HAP-1 (cell line): ENCODE measurements around the gene SELENOI.

Experiments
- DNase-seq, 2 experiments: peaks; one replicate each; pipeline ENCODE4 v3.0.0-alpha.2; 2016 to 2020; ENCODE audit warnings: low spot score in 2 of 2
- H3K27me3 ChIP-seq: fragments of 250-450 bp; sonication (Bioruptor Pico); 2 replicates; pipeline ENCODE4 v1.5.1; 2020; ENCODE audit warnings: low read depth, mild to moderate bottlenecking, moderate library complexity
- H3K36me3 ChIP-seq: fragments of 250-450 bp; sonication (Bioruptor Pico); replicated peaks from 2 replicates; pipeline ENCODE4 v1.5.1; 2020; ENCODE audit warnings: mild to moderate bottlenecking
- H3K4me1 ChIP-seq: fragments of 250-450 bp; sonication (Bioruptor Pico); 2 replicates; pipeline ENCODE4 v1.5.1; 2020; ENCODE audit warnings: mild to moderate bottlenecking
- H3K4me3 ChIP-seq: fragments of 250-450 bp; sonication (Bioruptor Pico); 2 replicates; pipeline ENCODE4 v1.5.1; 2020; ENCODE audit warnings: mild to moderate bottlenecking, moderate library complexity
- H3K9me3 ChIP-seq: fragments of 250-450 bp; sonication (Bioruptor Pico); 2 replicates; pipeline ENCODE4 v1.5.1; 2020; ENCODE audit warnings: mild to moderate bottlenecking, moderate library complexity
- in situ Hi-C: fragments of 300-500 bp; cut with MboI; formaldehyde crosslinking; loops from 3 replicates; pipeline ENCODE4 v1.14.3; 2020; ENCODE audit warnings: low sequenced_read_pairs, inconsistent platforms, mixed read lengths

Gene SELENOI

GRCh38 chr2:26394694-26395093 lies 48.8 kb downstream of the SELENOI start:
- in situ Hi-C loops, result no loop called here
- Histone ChIP-seq H3K4me3 (no peak overlapping the region), H3K9me3 (no peaks in the 10 kb centered on the region), H3K27me3 (no peaks in the 10 kb centered on the region), H3K36me3 (peaks cover 6% of the 10 kb centered on the region), H3K4me1 (no peaks in the 10 kb centered on the region)
- no peak for DNase-seq

GRCh38 chr2:26395394-26395793 lies 49.5 kb downstream of the SELENOI start:
- in situ Hi-C loops, result no loop called here
- no peaks in the 10 kb centered on the region for H3K9me3 ChIP-seq
- H3K4me3 ChIP-seq, result no peak overlapping the region
- peaks cover 4% of the 10 kb centered on the region; the same call in 1 of the 2 replicates for H3K36me3 ChIP-seq
- no peak for DNase-seq
- no peaks in the 10 kb centered on the region for H3K27me3 ChIP-seq
- no peaks in the 10 kb centered on the region for H3K4me1 ChIP-seq

- DNase-seq, result no peak
- Histone ChIP-seq H3K4me1 (no peaks in the 10 kb centered on the region), H3K4me3 (no peak overlapping the region), H3K9me3 (no peaks in the 10 kb centered on the region), H3K27me3 (no peaks in the 10 kb centered on the region), H3K36me3 (no peaks in the 10 kb centered on the region)
- in situ Hi-C loops, result no loop called here
Measured at GRCh38 chr2:26396734-26397298, 50.9 kb downstream of the SELENOI start.

- DNase-seq, result no peak
- Histone ChIP-seq H3K36me3 (no peaks in the 10 kb centered on the region), H3K4me1 (no peaks in the 10 kb centered on the region), H3K9me3 (no peaks in the 10 kb centered on the region), H3K4me3 (no peak overlapping the region), H3K27me3 (no peaks in the 10 kb centered on the region)
- in situ Hi-C loops, result no loop called here
Measured at GRCh38 chr2:26399771-26400376, 53.9 kb downstream of the SELENOI start.

GRCh38 chr2:26400723-26401122 lies 54.8 kb downstream of the SELENOI start:
- Histone ChIP-seq H3K4me3 (no peak overlapping the region), H3K36me3 (no peaks in the 10 kb centered on the region), H3K9me3 (no peaks in the 10 kb centered on the region), H3K27me3 (no peaks in the 10 kb centered on the region), H3K4me1 (no peaks in the 10 kb centered on the region)
- no peak for DNase-seq
- in situ Hi-C loops, result no loop called here

GRCh38 chr2:26401739-26402541 lies 56.0 kb downstream of the SELENOI start, which contains the start of gene DRC1:
DRC1 (plus strand) TSS chr2:26401920; CDS start chr2:26401990, 70 bp downstream.
- Histone ChIP-seq H3K4me3 (no peak within 1 kb of the TSS), H3K9me3 (no peaks in the 10 kb centered on the region), H3K36me3 (no peaks in the 10 kb centered on the region), H3K4me1 (no peaks in the 10 kb centered on the region), H3K27me3 (no peaks in the 10 kb centered on the region)
- in situ Hi-C loops, result no loop called here
- no peak for DNase-seq

- no peak for DNase-seq
- in situ Hi-C loops, result no loop called here
- Histone ChIP-seq H3K36me3 (no peaks in the 10 kb centered on the region), H3K4me3 (no peak overlapping the region), H3K9me3 (no peaks in the 10 kb centered on the region), H3K27me3 (no peaks in the 10 kb centered on the region), H3K4me1 (no peaks in the 10 kb centered on the region)
Measured at GRCh38 chr2:26407526-26407925, 61.6 kb downstream of the SELENOI start.

GRCh38 chr2:26409785-26410184 lies 63.8 kb downstream of the SELENOI start:
- no peak for DNase-seq
- H3K4me3 ChIP-seq, result no peak overlapping the region
- H3K36me3 ChIP-seq, result no peaks in the 10 kb centered on the region
- no peaks in the 10 kb centered on the region for H3K27me3 ChIP-seq
- no peaks in the 10 kb centered on the region for H3K4me1 ChIP-seq
- no peaks in the 10 kb centered on the region for H3K9me3 ChIP-seq
- in situ Hi-C loops, result no loop called here

- DNase-seq, result no peak
- H3K4me1 ChIP-seq, result no peaks in the 10 kb centered on the region
- in situ Hi-C loops, result no loop called here
- no peaks in the 10 kb centered on the region for H3K36me3 ChIP-seq
- no peak overlapping the region for H3K4me3 ChIP-seq
- no peaks in the 10 kb centered on the region for H3K9me3 ChIP-seq
- no peaks in the 10 kb centered on the region for H3K27me3 ChIP-seq
Measured at GRCh38 chr2:26410764-26411243, 64.9 kb downstream of the SELENOI start.

- H3K36me3 ChIP-seq, result no peaks in the 10 kb centered on the region
- no peak overlapping the region for H3K4me3 ChIP-seq
- H3K9me3 ChIP-seq, result no peaks in the 10 kb centered on the region
- no peaks in the 10 kb centered on the region for H3K4me1 ChIP-seq
- no peaks in the 10 kb centered on the region for H3K27me3 ChIP-seq
- in situ Hi-C loops, result no loop called here
- no peak for DNase-seq
Measured at GRCh38 chr2:26411419-26411818, 65.5 kb downstream of the SELENOI start.

GRCh38 chr2:26412091-26412673 lies 66.2 kb downstream of the SELENOI start:
- Histone ChIP-seq H3K36me3 (no peaks in the 10 kb centered on the region), H3K9me3 (no peaks in the 10 kb centered on the region), H3K27me3 (no peaks in the 10 kb centered on the region), H3K4me3 (no peak overlapping the region), H3K4me1 (no peaks in the 10 kb centered on the region)
- in situ Hi-C loops, result no loop called here
- no peak for DNase-seq

- peaks cover 2% of the 10 kb centered on the region; the same call in 1 of the 2 replicates for H3K27me3 ChIP-seq
- in situ Hi-C loops, result no loop called here
- no peak overlapping the region for H3K4me3 ChIP-seq
- no peaks in the 10 kb centered on the region for H3K36me3 ChIP-seq
- H3K4me1 ChIP-seq, result no peaks in the 10 kb centered on the region
- DNase-seq, result no peak
- H3K9me3 ChIP-seq, result no peaks in the 10 kb centered on the region
Measured at GRCh38 chr2:26414311-26414710, 68.4 kb downstream of the SELENOI start.

- in situ Hi-C loops, result no loop called here
- no peaks in the 10 kb centered on the region for H3K36me3 ChIP-seq
- peaks cover 4% of the 10 kb centered on the region for H3K27me3 ChIP-seq
- H3K4me3 ChIP-seq, result no peak overlapping the region
- H3K9me3 ChIP-seq, result no peaks in the 10 kb centered on the region
- no peak for DNase-seq
- no peaks in the 10 kb centered on the region for H3K4me1 ChIP-seq
Measured at GRCh38 chr2:26421961-26422360, 76.0 kb downstream of the SELENOI start.
